ENCODE measurements around the gene KIAA1217.
"Not testable (repeated sequence)": the region's sequence is repeated elsewhere in the genome, so short reads cannot be mapped to it uniquely, and the experiment has no call there.

The KIAA1217 gene

GRCh38 chr10:24445958-24446357 lies 237.0 kb downstream of the KIAA1217 start:
- not testable (repeated sequence) for DNase-seq

GRCh38 chr10:24446739-24447138 lies 237.8 kb downstream of the KIAA1217 start:
- peak; percentile 94 for DNase-seq

DNA sequence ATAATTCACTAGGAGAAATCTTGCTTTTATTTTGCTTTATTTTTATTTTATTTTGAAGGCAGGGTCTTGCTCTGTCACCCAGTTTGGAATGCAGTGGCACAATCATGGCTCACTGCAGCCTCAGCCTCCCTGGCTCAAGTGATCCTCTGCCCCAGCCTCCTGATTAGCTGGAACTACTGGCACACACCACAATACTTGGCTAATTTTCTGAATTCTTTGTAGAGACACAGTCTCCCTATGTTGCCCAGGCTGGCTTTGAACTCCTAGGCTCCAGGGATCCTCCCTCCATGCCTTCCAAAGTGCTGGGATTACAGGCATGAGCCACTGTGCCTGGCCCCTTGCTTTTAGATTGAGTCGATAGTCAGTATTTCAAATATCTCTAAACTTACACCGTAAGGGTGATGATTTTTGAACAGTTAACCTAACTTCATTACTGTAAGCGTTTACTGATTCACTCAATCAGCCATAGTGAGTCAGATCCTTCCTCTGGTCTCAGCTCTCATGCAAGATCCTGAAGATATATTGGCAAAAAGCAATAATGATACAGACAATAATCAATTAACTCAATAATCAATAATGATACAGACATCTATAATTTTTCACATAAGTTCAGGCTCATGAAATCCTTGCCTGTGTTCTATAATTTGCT lies 239.5 kb downstream of the KIAA1217 start:
- DNase-seq, result peak; percentile 64

DNA sequence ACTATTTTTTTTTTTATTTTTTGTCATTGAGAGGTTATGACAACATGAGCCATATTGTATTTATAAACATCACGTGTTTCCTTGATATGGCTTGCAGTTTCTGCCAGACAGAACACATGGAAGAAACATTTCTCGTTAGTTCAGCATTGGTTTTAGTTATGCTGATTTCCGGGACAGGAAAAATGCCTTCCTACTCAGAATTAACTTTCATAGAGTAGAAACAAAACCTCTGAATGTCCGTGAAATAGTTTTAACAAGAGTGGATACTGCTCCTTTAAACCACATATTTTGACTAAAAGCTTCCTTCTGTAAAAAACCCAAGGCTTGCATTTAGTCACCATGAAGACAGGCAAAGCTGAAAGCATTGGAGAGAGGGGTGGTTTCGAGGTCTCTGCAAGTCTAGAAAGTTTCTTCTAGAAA lies 240.4 kb downstream of the KIAA1217 start:
- DNase-seq, result peak; percentile 60

DNA sequence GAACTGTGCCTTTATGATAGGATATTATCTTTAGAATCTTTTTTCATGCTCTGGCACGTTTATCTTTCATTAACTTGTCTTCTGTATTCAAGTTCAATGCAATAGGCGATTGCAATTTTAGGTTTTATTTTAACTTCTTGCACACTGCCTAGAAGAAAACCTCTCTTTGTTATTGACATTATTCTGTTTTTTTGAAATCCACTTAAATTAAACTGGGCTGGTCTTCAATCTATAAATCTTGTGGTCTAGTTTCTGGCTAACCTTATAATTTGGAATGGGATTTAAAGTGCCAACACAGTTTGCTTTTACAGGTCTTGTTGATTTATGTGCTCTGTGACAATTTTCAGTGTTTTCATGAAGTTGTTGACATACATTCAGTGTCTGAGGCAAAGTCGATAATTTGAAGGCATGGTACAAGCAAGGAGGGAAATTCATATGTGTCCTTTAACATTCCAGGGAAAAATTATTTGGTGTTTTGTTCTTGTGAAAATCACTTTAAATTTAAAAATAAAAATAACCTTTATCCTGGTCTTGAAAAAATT lies 240.9 kb downstream of the KIAA1217 start:
- no peak for DNase-seq

DNA sequence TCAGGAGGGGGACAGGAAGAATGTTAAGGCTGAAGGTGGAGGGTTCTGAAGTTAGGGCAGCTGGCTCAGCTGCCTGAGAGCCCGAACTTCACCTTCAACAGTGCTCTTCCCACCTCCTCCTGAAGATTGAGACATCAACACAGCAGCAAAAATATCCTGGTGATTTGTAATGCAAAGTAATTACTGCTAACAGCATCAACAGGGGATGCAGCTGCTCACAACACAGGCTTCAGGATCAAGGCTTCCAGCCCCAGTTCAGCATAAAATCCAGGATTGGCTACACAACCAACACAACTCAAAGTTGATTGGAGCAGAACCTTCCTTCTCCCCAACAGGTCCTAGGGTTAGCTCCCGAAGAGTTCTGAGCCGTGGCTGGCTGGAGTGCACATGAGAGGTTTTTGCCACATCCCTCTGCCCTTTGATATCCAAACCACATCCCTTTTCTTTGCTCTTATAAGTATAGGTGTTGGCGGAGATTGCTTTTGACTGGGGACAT lies 242.4 kb downstream of the KIAA1217 start:
- no peak for DNase-seq

DNA sequence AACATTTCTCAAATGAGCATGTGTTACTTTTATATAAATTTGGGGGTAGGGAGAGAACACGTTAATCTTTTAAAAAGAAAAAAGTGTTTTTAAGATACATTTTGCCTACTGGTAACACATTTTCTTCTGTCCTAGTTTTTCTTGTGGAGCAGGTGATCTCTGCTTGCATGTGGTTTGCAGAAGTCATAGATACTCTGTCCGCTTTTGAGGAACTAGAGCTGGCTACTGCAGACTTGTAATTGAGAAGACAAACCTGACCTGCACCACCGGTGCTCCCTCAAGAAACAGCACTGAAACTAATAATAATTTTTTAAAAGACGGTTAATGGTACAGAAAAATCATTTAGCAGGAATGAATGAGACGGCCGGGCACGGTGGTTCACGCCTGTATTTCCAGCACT lies 243.1 kb downstream of the KIAA1217 start:
- no peak for DNase-seq

- DNase-seq, result peak; percentile 77
Observed at GRCh38 chr10:24453404-24453830, 244.5 kb downstream of the KIAA1217 start.

DNA sequence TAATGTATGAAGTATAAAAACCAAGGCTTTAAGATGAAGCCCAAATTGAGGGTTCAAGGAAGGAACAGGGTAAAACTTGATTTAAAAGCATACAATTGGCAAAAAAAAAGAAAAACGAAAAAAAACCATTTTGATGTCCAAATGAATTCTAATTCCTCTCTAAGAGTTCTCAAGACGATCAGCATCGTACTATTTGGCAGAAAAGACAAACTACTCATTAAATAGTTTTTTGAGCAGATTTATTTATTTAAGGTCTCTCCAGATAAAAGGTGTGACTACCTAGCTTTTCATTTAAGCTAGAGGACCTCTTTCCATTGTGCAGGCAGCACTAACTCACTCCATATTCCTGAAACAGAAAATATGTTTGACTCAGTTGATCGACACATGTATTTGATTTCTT lies 245.0 kb downstream of the KIAA1217 start:
- no peak for DNase-seq

DNA sequence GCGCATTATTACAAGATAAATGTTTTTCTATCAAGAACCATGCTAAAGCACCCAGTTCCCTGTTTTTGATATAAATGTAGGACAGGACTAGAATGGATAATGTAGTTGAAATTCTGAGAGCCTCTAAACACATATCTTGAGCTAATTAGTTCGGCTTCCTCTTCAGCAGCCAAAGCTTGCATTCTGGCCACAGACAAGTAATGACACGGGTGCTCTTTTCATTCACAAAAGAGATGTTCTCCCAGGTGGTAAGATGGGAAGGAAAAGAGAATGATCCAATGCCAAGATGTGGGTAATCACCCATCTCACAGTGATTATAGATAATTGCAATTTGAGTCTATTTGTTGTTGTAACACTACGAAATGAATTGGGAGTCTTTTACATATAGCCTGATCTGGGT lies 246.5 kb downstream of the KIAA1217 start:
- DNase-seq, result no peak

- DNase-seq, result peak; percentile 96
Observed at GRCh38 chr10:24456322-24456721, 247.4 kb downstream of the KIAA1217 start.

DNA sequence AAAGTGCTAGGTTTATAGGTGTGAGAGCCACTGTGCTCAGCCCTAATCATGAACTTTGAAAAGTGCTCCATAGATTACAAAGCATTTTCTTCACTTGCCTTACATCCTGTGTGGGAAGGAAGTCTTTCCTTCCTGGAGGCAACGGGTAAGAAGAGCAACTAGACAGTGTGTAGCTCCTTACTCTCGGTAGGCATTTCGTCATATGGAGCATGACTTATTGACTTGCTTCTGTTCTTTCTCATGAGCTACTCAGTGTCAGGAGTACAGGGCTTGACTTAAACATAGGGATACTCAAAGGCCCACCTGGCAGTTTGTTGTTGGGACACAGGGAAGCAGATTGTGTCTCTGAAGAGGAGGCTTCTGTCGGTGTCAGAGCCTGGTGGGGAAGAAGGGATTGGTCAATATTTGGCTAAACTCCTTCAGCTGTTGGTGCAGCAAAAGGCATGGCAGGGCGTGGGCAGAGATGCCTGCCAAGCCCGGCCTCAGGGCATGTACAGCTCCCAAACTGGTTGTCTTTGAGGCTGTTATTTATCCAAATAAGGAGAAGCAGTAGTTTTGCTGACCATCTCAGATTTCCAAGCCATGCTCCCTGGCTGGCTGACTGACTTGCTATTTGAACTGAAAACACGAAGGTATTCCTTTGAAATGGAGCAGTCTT lies 248.9 kb downstream of the KIAA1217 start:
- DNase-seq, result peak; percentile 54

GRCh38 chr10:24459836-24460235 lies 250.9 kb downstream of the KIAA1217 start:
- DNase-seq, result no peak

GRCh38 chr10:24462291-24462813 lies 253.4 kb downstream of the KIAA1217 start:
- DNase-seq, result no peak

GRCh38 chr10:24462889-24463552 lies 254.1 kb downstream of the KIAA1217 start:
- DNase-seq, result peak; percentile 40

DNA sequence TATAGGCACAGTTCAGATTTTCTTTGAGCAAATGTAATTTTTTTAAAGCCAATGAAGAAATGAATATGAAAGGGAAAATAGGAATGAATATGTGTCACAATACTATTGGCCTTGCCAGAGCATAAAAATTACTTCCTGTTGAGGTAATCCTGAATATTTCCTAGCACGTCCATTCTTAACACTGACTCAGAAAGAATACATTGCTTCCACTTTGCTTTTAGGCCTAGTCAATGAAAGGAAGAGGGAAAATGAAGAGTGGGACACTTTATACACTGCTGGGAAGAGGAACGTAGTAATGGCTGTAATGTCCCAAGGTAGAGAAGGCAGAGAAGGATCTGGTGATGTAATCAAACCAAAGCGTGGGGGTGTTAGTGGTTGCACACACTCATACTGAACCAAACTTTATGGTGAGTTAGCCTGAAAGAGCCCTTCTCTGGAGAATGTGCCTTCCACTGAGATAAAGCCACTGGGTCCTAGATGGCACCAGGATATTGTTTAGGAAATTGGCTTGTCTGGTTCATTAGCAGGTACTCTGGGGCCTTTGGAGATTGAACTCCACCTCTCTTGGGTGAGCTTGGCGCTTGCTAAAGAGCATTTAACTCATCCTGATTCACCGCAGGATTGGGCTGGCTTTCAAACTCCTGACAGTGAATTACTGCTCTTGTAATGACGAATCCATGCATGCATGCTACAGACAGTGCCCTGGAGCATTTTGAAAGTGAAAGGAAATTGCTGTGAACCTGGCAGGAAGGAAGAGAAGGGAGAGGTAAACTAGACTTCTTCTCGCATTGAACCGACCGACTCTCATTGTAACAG lies 254.9 kb downstream of the KIAA1217 start:
- peak; percentile 91 for DNase-seq

- DNase-seq, result peak; percentile 95
Observed at GRCh38 chr10:24465124-24465874, 256.4 kb downstream of the KIAA1217 start.

DNA sequence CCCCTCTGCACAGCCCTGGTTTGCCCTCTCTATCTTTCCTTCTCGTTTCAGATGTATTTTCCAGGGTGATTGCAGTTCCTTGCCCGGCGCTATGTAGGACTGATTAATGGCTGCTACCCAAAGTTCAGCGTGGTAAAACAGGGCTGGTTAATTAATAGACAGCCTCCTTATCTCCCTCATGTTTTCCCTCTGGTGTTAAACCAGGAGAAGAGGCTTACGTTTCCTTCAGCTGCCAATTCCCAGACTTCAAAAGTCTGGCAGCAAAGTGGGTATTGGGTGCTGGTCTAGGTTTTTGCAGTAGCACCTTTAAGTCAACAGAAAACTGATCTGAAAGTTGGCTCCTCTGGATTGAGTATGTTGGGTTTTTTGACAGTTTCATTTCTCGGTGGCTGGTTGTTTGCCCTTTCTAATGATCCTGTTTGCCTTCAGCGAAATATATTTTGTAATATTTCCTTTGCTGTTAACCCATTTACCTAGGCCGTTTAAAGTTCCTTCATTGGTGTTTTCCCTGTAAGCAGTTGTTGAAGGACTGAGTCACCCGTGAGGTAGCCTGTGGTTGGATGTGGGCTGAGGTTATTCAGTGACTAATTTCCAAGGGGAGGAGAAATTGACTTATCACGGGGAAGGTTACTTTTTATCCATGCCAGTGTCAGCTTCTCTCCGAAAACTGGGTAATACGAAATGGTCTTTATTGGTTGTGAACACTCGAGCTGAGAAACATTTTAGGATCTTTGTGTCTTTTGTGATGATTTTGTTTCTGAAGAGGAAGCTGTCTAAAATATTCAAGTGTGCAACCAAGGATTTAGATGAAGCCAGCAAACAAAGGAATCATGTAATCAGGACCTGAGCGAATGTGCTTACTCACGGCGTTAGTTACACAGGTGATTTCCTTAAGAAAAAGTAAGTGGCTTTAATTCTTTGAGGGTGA lies 257.2 kb downstream of the KIAA1217 start:
- peak; percentile 92 for DNase-seq

- DNase-seq, result no peak
Observed at GRCh38 chr10:24467136-24467535, 258.2 kb downstream of the KIAA1217 start.

DNA sequence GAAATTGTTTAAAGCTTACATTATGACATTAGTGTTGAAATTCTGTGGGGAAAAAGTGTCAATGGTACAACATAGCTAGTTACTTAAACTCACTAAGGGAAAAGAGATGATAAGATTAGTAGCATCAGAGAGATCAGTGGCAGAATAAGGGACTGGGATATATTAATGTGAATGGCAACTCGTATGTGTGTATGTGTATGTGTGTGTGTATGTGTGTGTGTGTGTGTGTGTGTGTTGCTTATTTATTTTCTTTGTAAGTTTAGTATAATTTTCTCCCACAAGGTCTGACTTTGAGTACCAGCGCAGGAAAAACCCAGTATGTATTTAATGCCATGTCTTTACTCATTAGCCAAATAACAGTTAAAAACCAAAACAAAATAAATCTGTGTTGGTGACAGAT lies 258.7 kb downstream of the KIAA1217 start:
- DNase-seq, result no peak
